Forelimb muscle (tissue), 1 donor: ENCODE measurements around the gene AFG3L2. TPM values are rescaled to one million over a fixed set of nuclear protein-coding genes. Genes with fewer than 3 reads are reported as not detected.
A peak's percentile ranks its signal among the peaks of the same experiment; 100 is the strongest.
"Not testable (repeated sequence)": the region's sequence is repeated elsewhere in the genome, so short reads cannot be mapped to it uniquely, and the experiment has no call there.

Source experiments
- DNase-seq: peaks from one replicate; pipeline ENCODE4 v3.0.0-alpha.2; 2013; ENCODE audit warnings: low read depth
- polyA plus RNA-seq: library from polyadenylated mRNA; unstranded; fragments of 120-200 nt; gene quantifications from one replicate; pipeline ENCODE4 v1.2.1, GENCODE V29; 2013; ENCODE audit not compliant: insufficient read length

Gene AFG3L2
- 53.7 TPM for polyA plus RNA-seq

- peak; percentile 89 for DNase-seq
Measured at GRCh38 chr18:12376754-12377555, at the start of gene AFG3L2. AFG3L2 (minus strand) TSS chr18:12377227; CDS start chr18:12377082, 145 bp downstream.

GRCh38 chr18:12424252-12424651, 47.2 kb upstream of the AFG3L2 start:
- no peak for DNase-seq

GRCh38 chr18:12423820-12424219, 46.8 kb upstream of the AFG3L2 start:
- DNase-seq, result no peak

- DNase-seq, result no peak
Measured at GRCh38 chr18:12423393-12423792, 46.4 kb upstream of the AFG3L2 start.

GRCh38 chr18:12422936-12423335, 45.9 kb upstream of the AFG3L2 start:
- no peak for DNase-seq

GRCh38 chr18:12421732-12422131, 44.7 kb upstream of the AFG3L2 start:
- DNase-seq, result no peak

- DNase-seq, result no peak
Measured at GRCh38 chr18:12420821-12421421, 43.9 kb upstream of the AFG3L2 start.

GRCh38 chr18:12417687-12418086, 40.7 kb upstream of the AFG3L2 start:
- no peak for DNase-seq

GRCh38 chr18:12416098-12416729, 39.2 kb upstream of the AFG3L2 start:
- DNase-seq, result no peak

- DNase-seq, result no peak
Measured at GRCh38 chr18:12411456-12411855, 34.4 kb upstream of the AFG3L2 start.

- DNase-seq, result not testable (repeated sequence)
Measured at GRCh38 chr18:12410747-12411146, 33.7 kb upstream of the AFG3L2 start.

GRCh38 chr18:12410081-12410481, 33.1 kb upstream of the AFG3L2 start:
- DNase-seq, result no peak

GRCh38 chr18:12409469-12409868, 32.4 kb upstream of the AFG3L2 start:
- no peak for DNase-seq

GRCh38 chr18:12408247-12408869, 31.3 kb upstream of the AFG3L2 start:
- no peak for DNase-seq

GRCh38 chr18:12406371-12407111, 29.5 kb upstream of the AFG3L2 start:
- no peak for DNase-seq

- no peak for DNase-seq
Measured at GRCh38 chr18:12405066-12405465, 28.0 kb upstream of the AFG3L2 start.

GRCh38 chr18:12403601-12404506, 26.8 kb upstream of the AFG3L2 start:
- no peak for DNase-seq

- no peak for DNase-seq
Measured at GRCh38 chr18:12401881-12402280, 24.9 kb upstream of the AFG3L2 start.

- DNase-seq, result no peak
Measured at GRCh38 chr18:12399231-12399630, 22.2 kb upstream of the AFG3L2 start.

- DNase-seq, result no peak
Measured at GRCh38 chr18:12398625-12399024, 21.6 kb upstream of the AFG3L2 start.

- DNase-seq, result no peak
Measured at GRCh38 chr18:12397793-12398192, 20.8 kb upstream of the AFG3L2 start.
